Measurements from ENCODE around the gene NFIB.

NFIB gene

DNA sequence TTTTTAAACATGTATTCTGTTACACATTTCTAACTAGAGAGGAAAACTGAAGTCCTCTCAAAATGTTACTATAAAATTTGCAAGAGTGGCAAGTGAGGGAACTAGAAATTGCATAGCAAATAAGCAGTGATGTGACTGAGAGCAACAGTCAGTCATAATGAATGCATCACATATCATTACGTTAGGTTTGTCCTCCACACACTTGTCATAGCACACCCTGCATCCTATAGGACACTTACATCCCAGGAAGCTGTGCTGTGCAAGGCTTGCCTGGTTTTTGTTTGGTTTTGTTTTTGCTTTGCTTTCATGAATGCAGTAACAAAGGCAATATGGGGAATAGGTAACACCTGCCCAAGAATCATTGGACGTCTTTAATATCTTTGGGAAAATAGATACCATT, 10.8 kb downstream of the NFIB start:
- no peak for DNase-seq

- DNase-seq, result no peak
Observed at GRCh38 chr9:14302405-14302804, 11.5 kb downstream of the NFIB start.

- DNase-seq, result no peak
Observed at GRCh38 chr9:14301583-14302021, 12.3 kb downstream of the NFIB start.

DNA sequence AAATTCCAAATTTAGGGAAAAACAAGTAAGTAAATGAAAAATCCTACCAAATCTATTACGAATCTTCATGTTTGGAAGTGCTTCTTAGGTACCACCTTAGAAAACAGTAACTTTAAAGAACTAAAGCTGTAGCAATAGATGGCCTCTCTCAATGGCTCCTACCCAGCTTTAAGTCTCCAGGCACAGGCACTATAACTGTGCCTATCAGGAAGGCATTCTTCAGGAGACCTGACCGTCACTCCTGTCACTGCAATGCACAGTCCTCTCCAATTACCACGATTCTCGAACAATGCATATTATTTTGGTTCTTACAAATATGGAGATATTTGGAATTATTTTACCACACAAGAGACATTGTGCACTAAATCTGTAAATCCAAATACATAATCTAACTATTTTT, 12.9 kb downstream of the NFIB start:
- DNase-seq, result no peak

GRCh38 chr9:14300588-14300987, 13.4 kb downstream of the NFIB start:
- DNase-seq, result no peak

GRCh38 chr9:14300040-14300439, 13.9 kb downstream of the NFIB start:
- no peak for DNase-seq

- DNase-seq, result no peak
Observed at GRCh38 chr9:14298601-14299022, 15.3 kb downstream of the NFIB start.

- DNase-seq, result no peak
Observed at GRCh38 chr9:14296495-14297113, 17.3 kb downstream of the NFIB start.

DNA sequence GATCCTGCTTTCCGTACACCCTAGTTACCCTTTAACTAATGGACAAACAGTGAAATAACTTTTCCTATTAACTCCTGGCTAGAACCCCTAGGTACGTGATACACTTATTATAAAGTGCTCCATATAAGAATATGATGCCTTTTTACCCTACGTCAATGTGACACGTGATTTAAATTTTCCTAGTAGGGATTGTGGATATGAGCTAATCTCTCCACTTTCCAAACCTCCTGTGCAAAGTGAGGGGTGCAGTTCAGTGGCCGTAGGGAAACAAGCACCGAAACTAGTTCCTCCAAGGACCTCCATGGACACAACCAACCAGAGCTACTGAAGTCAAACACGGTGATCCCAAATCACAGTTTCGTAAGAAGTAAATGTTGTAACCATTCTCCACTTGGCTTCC, 19.3 kb downstream of the NFIB start:
- no peak for DNase-seq

DNA sequence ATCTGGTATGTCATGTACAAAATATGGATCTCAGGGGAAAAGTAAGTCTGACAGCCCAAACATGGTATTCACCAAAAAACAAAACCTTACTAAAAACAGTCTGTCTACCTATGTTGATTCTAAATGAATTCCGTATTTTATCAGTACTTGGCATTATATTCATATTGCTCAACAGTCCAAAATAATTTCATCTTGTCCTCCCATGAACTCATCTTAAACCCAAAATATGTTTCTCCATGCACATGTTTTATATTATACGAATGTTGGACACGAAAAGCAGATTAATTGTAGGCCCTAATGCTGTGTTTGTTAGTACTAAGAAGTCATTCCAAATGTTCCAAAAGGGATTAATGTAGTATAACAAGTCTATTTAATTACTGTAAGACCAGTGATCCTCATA, 20.1 kb downstream of the NFIB start:
- no peak for DNase-seq

GRCh38 chr9:14292181-14292739, 21.7 kb downstream of the NFIB start:
- DNase-seq, result no peak

GRCh38 chr9:14289916-14290315, 24.0 kb downstream of the NFIB start:
- DNase-seq, result no peak

DNA sequence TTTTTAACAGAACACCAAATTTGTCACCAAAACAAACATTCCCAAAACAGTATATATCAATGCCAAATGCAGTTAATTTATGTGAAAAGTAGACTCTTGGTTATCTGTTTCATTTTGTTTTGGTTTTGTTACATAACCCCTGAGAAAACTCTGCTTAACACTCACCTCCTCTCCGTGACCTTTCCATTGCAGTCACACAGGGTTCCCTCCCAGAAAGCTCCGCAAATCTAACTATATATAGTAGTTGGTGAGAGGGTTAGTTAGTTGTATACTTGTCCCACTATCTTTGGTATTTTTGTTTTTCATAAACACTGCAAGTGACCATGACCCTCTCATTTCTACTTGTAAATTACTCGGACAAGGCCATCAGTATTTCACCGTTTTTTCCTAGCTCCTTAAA, 25.5 kb downstream of the NFIB start:
- DNase-seq, result no peak

- no peak for DNase-seq
Observed at GRCh38 chr9:14286121-14286520, 27.8 kb downstream of the NFIB start.

GRCh38 chr9:14283276-14283675, 30.7 kb downstream of the NFIB start:
- no peak for DNase-seq

DNA sequence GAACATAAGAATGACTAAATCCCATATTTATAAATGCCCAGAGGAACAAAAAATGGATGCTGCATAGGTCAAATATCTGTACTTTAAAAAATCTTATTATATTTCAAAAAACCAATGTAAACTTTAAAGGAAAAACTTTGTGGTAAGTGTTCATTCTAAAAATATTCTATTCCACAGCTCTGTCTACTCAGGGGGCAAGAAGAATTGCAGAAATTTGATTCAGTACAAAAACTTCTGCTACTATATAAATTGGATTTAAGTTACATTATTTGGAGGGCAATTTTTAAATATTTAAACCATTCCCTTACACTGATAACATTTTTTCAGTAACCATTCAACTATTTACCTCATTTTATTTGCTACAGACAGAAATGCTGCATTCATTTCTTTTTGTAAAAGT, 32.1 kb downstream of the NFIB start:
- DNase-seq, result no peak

DNA sequence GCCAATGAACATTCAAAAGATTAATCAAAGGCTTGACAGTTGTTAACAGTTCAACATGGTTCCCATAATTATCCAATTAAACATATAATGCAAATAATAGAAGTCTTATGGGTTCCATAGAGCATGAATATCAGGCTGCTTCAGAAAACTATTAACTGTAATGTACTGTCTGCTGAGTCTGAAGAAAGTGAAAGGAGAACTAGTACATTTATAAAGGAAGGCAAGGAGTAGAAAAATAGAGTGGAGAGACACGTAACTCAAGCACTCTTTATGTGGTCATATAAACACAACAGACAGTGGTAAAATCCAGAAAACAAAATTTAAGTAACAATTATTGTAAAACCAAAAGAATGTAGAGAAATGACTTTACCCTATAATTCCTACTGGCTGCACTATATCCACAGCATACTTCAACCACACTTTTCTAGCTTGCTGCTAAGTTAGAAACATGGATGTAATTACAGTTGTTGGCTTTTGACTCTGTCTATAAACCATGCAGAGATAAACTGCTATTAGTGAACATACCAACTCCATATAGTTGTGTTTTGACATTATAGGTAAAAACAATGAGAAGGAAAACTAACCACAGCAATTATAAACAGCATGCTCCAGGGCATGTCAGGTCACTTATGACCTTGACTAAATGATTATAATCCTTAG, 32.7 kb downstream of the NFIB start:
- DNase-seq, result no peak

DNA sequence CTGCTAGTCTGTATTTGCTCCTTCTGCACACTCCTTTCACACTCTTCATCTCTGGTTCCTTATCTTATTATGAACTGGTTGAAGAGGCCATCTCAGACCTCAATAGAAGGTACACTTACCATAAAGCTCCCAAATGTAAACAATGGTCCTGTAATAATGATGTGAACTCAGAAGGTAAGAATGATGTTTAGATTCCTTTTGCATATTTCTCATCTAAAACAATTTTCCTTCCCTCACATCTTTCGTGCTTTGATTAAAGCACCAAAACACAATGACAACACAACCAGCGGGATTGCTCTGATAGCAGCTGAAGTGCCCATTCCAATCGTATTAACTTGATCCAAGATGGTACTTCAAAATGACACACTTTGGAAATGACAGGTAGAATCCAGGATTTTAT, 34.3 kb downstream of the NFIB start:
- DNase-seq, result no peak

- DNase-seq, result no peak
Observed at GRCh38 chr9:14278291-14278721, 35.6 kb downstream of the NFIB start.

GRCh38 chr9:14277761-14278160, 36.2 kb downstream of the NFIB start:
- DNase-seq, result no peak

DNA sequence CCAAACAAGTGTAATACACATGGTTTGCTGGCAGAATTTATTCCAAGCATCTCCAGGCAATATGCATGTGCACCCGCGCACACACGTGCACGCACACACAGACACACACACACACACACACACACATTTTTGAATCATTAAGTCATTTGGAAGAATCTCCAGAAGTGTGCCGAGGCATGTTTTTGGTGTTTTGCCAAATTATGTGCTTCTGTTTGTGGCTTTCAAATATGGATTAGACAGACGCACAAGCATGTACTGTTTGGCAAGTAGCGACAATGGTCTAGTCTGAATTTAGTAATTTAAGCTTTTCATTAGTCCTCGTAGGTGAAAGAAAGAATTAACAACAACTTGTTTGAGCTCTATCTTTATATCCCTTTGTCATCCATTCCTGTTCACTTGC, 36.7 kb downstream of the NFIB start:
- no peak for DNase-seq

- DNase-seq, result no peak
Observed at GRCh38 chr9:14275331-14275730, 38.6 kb downstream of the NFIB start.

GRCh38 chr9:14273696-14274121, 40.2 kb downstream of the NFIB start:
- no peak for DNase-seq

- DNase-seq, result no peak
Observed at GRCh38 chr9:14272927-14273528, 40.9 kb downstream of the NFIB start.

Data from suppressor macrophage treated with lipopolysaccharide for 1 hour (primary cell).